GM23248 (cell line): ENCODE results near the gene SFMBT1.

Experiments
- EZH2 ChIP-seq: fragments of 200-600 bp; sonication (generic); IDR thresholded peaks from 2 replicates; pipeline ENCODE4 v1.6.1; 2018; ENCODE audit warnings: antibody characterized with exemption, mild to moderate bottlenecking; ENCODE audit not compliant: insufficient read depth, poor library complexity, severe bottlenecking
- EZH2phosphoT487 ChIP-seq: fragments of 200-600 bp; sonication (generic); IDR thresholded peaks from 2 replicates; pipeline ENCODE4 v1.6.1; 2018; ENCODE audit warnings: antibody characterized with exemption, moderate library complexity, mild to moderate bottlenecking, low read depth; ENCODE audit not compliant: insufficient read depth

GRCh38 chr3:52971895-52972294 lies 74.0 kb downstream of the SFMBT1 start:
- TF ChIP-seq EZH2phosphoT487 = no peak
- no peak for TF ChIP-seq EZH2
